Subcutaneous adipose tissue (tissue), 4 donors: Measurements from ENCODE around the gene FRMD4A. TPM values are rescaled to one million over a fixed set of nuclear protein-coding genes. Genes with fewer than 3 reads are reported as not detected.

Experiments used
- CTCF ChIP-seq: fragments of 450-650 bp; IDR thresholded peaks from one replicate; pipeline ENCODE4 v1.5.1; 2016; ENCODE audit warnings: low read depth, mild to moderate bottlenecking, control low read depth, antibody characterized with exemption, moderate library complexity
- total RNA-seq, 4 donors: library from RNA; depleted of rRNA; stranded (reverse); fragments of >200 nt; gene quantifications; one replicate each; pipeline ENCODE4 v1.1.0, GENCODE V29; 2016

The FRMD4A gene
- total RNA-seq, 4 donors from 2014 or later = 70.0 to 206 (median 81.4) TPM

GRCh38 chr10:13839030-13839429, 491.7 kb downstream of the FRMD4A start:
- no peak for TF ChIP-seq CTCF

- no peak for TF ChIP-seq CTCF
Measured at GRCh38 chr10:13837966-13838365, 492.8 kb downstream of the FRMD4A start.

GRCh38 chr10:13834581-13835286, 496.0 kb downstream of the FRMD4A start:
- TF ChIP-seq CTCF = no peak

- no peak for TF ChIP-seq CTCF
Measured at GRCh38 chr10:13831711-13832141, 499.0 kb downstream of the FRMD4A start.

- no peak for TF ChIP-seq CTCF
Measured at GRCh38 chr10:13830385-13830784, 500.3 kb downstream of the FRMD4A start.

- TF ChIP-seq CTCF = no peak
Measured at GRCh38 chr10:13829790-13830189, 500.9 kb downstream of the FRMD4A start.

GRCh38 chr10:13827076-13827797, 503.5 kb downstream of the FRMD4A start:
- TF ChIP-seq CTCF = no peak
